GM21526 (cell line): ENCODE results near the gene SURF2.
A peak's percentile ranks its signal among the peaks of the same experiment; 100 is the strongest.
"Not testable (repeated sequence)": the region's sequence is repeated elsewhere in the genome, so short reads cannot be mapped to it uniquely, and the experiment has no call there.

ENCODE experiments used
- ATAC-seq: cut with Tn5 transposase; IDR thresholded peaks from one replicate; pipeline ENCODE4 v1.9.1; 2021; ENCODE audit warnings: moderate library complexity; ENCODE audit not compliant: unreplicated experiment, low FRiP score

Gene SURF2

GRCh38 chr9:133356391-133357091, at the start of gene SURF2, which contains the start of gene SURF1:
Gene SURF2, plus strand, starts transcription at chr9:133356550. Its CDS starts 43 bp downstream, at chr9:133356593.
Gene SURF1, minus strand, starts transcription at chr9:133356487. Its CDS starts 34 bp downstream, at chr9:133356453.
- peak; percentile 39 for ATAC-seq

- no peak for ATAC-seq
Observed at GRCh38 chr9:133307301-133307700, 49.0 kb upstream of the SURF2 start.

GRCh38 chr9:133309608-133310007, 46.7 kb upstream of the SURF2 start:
- ATAC-seq, result no peak

GRCh38 chr9:133315997-133316396, 40.4 kb upstream of the SURF2 start:
- ATAC-seq, result no peak

- not testable (repeated sequence) for ATAC-seq
Observed at GRCh38 chr9:133317551-133317950, 38.8 kb upstream of the SURF2 start.

GRCh38 chr9:133320421-133320881, 35.9 kb upstream of the SURF2 start:
- ATAC-seq, result no peak

GRCh38 chr9:133321411-133321935, 34.9 kb upstream of the SURF2 start:
- no peak for ATAC-seq

- no peak for ATAC-seq
Observed at GRCh38 chr9:133322701-133323100, 33.6 kb upstream of the SURF2 start.

- no peak for ATAC-seq
Observed at GRCh38 chr9:133323211-133323610, 33.1 kb upstream of the SURF2 start.

- ATAC-seq, result no peak
Observed at GRCh38 chr9:133323991-133324703, 32.2 kb upstream of the SURF2 start.

- ATAC-seq, result not testable (repeated sequence)
Observed at GRCh38 chr9:133327021-133327420, 29.3 kb upstream of the SURF2 start.

- ATAC-seq, result no peak
Observed at GRCh38 chr9:133327834-133328484, 28.4 kb upstream of the SURF2 start.

- ATAC-seq, result not testable (repeated sequence)
Observed at GRCh38 chr9:133329306-133330156, 26.8 kb upstream of the SURF2 start.

- no peak for ATAC-seq
Observed at GRCh38 chr9:133331221-133331620, 25.1 kb upstream of the SURF2 start.

GRCh38 chr9:133331641-133332380, 24.5 kb upstream of the SURF2 start:
- no peak for ATAC-seq

GRCh38 chr9:133332381-133332730, 24.0 kb upstream of the SURF2 start:
- no peak for ATAC-seq

GRCh38 chr9:133333011-133333410, 23.3 kb upstream of the SURF2 start:
- ATAC-seq, result no peak

GRCh38 chr9:133333566-133333965, 22.8 kb upstream of the SURF2 start:
- no peak for ATAC-seq

- ATAC-seq, result no peak
Observed at GRCh38 chr9:133334161-133334560, 22.2 kb upstream of the SURF2 start.
